GM12892 (cell line): ENCODE measurements around the gene SLC24A3.

Experiments
- POLR2A ChIP-seq: IDR thresholded peaks from 2 replicates; pipeline ENCODE4 v1.6.1; 2011; ENCODE audit warnings: low read depth, low read length, control low read depth
- POLR2AphosphoS5 ChIP-seq: IDR thresholded peaks from 2 replicates; pipeline ENCODE4 v1.6.1; 2011; ENCODE audit warnings: low read depth, low read length, control low read depth
- TAF1 ChIP-seq: IDR thresholded peaks from 2 replicates; pipeline ENCODE4 v1.6.1; 2011; ENCODE audit warnings: low read depth, mild to moderate bottlenecking, control low read depth, low read length, borderline replicate concordance

DNA sequence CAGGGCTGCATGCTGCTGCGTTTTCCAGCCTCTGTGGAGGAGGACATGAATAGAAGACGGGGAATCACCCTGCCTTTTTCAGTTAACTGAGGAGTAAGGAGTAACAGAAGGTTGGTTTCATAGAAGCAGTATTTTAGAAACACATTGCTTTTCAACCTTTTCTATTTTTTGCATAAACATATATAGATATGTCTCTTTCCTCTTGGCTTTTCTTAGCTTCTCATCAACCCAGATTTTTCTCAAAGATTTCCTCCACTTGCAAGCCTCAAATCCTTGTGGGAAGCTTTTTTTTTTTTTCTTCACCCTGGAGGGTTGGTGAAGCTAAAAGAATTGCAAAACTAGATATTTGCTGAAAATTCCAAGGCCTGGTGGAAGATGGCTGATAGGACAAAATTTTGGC, 6.0 kb downstream of the SLC24A3 start:
- TF ChIP-seq POLR2A: no peak
- no peak for TF ChIP-seq POLR2AphosphoS5
- no peak for TF ChIP-seq TAF1
